K562 (cell line): ENCODE data around the gene SUOX. TPM values are rescaled to one million over a fixed set of nuclear protein-coding genes. Genes with fewer than 3 reads are reported as not detected.

ENCODE experiments used
- ATAC-seq: fragments of 200-7000 bp; cut with Tn5 transposase; 3 replicates; pipeline ENCODE4 v1.9.1; 2020; ENCODE audit warnings: moderate library complexity
- BruUV-seq: library from RNA; stranded (reverse); fragments of 400-500 nt; replicated peaks from 2 replicates; lab custom pipeline; 2021; lab: Mats Ljungman, UMichigan
- CTCF ChIA-PET: fragments of 300-600 bp; formaldehyde crosslinking; extraction: SDS; loops from one replicate; lab custom pipeline; 2021; ENCODE audit warnings: low intra/inter-chr PET ratio; lab: Yijun Ruan, JAX
- POLR2A ChIA-PET: fragments of 300-600, 350-650 bp; sonication (Branson Sonifier 250); formaldehyde crosslinking; extraction: SDS; loops from one replicate; lab custom pipeline; 2021; ENCODE audit warnings: antibody characterized with exemption, inconsistent platforms; lab: Yijun Ruan, JAX
- DNase-seq, 4 experiments: peaks; one replicate each; pipeline versions ENCODE4 v3.0.0 to v3.0.0-alpha.2; 2011 to 2018; ENCODE audit warnings: low spot score in 3 of 4, mixed read lengths in 3 of 4; ENCODE audit errors: extremely low read depth in 1 of 4
- FAIRE-seq: peaks from 2 replicates; lab custom pipeline; 2011; peaks lifted over from hg19 to GRCh38; lab: Jason Lieb, UNC
- H2AFZ ChIP-seq: 2 replicates; pipeline ENCODE4 v1.6.0; 2011; ENCODE audit warnings: low read depth, low read length, control low read depth, inconsistent platforms
- H3K27ac ChIP-seq: fragments of 200-600 bp; 3 replicates; pipeline ENCODE4 v1.8.0; 2011; ENCODE audit warnings: low read depth, mild to moderate bottlenecking, control low read depth, inconsistent platforms, low read length, moderate library complexity, mixed read lengths; ENCODE audit errors: extremely low read depth
- H3K27me3 ChIP-seq, 2 experiments: fragments of 300-600 bp in 1 of 2; 2 replicates in 1 of 2; 3 replicates in 1 of 2; pipeline versions ENCODE4 v1.6.0 to v1.8.0; 2011; ENCODE audit warnings: inconsistent platforms in 2 of 2, low read length in 2 of 2, mild to moderate bottlenecking in 1 of 2, mixed read lengths in 1 of 2, moderate library complexity in 1 of 2; ENCODE audit not compliant: control insufficient read depth in 2 of 2, insufficient read depth in 2 of 2
- H3K36me3 ChIP-seq: fragments of 300-600 bp; 3 replicates; pipeline ENCODE4 v1.8.0; 2011; ENCODE audit warnings: mild to moderate bottlenecking, low read length, inconsistent platforms; ENCODE audit not compliant: control insufficient read depth, insufficient read depth
- H3K4me1 ChIP-seq, 2 experiments: fragments of 200-600 bp in 1 of 2; replicated peaks in 1 of 2; 2 replicates in 1 of 2; 3 replicates in 1 of 2; pipeline versions ENCODE4 v1.5.1 to v1.8.0; 2011; ENCODE audit warnings: inconsistent platforms in 2 of 2, low read length in 2 of 2, mild to moderate bottlenecking in 1 of 2, mixed read lengths in 1 of 2, moderate library complexity in 1 of 2; ENCODE audit not compliant: control insufficient read depth in 2 of 2, insufficient read depth in 2 of 2
- H3K4me2 ChIP-seq: 2 replicates; pipeline ENCODE4 v1.6.1; 2011; ENCODE audit warnings: low read length, control low read depth, inconsistent platforms, mixed read lengths; ENCODE audit not compliant: insufficient read depth
- H3K4me3 ChIP-seq: fragments of 200-600 bp; sonication (generic), shearing (Covaris generic); 2 replicates; pipeline ENCODE4 v1.5.1; 2016; ENCODE audit warnings: control low read depth, inconsistent platforms
- H3K79me2 ChIP-seq: fragments of 200-600 bp; 3 replicates; pipeline ENCODE4 v1.8.0; 2011; ENCODE audit warnings: low read length, inconsistent platforms; ENCODE audit not compliant: control insufficient read depth, insufficient read depth
- H3K9ac ChIP-seq, 2 experiments: 2 replicates each; pipeline versions ENCODE4 v1.6.0 to v1.6.1; 2011; ENCODE audit warnings: low read depth in 2 of 2, low read length in 2 of 2, control low read depth in 1 of 2, inconsistent platforms in 1 of 2, mild to moderate bottlenecking in 1 of 2, mixed read lengths in 1 of 2; ENCODE audit not compliant: insufficient read depth in 1 of 2
- H3K9me1 ChIP-seq: one replicate; pipeline ENCODE4 v1.6.0; 2011; ENCODE audit warnings: inconsistent platforms, mild to moderate bottlenecking, low read length, moderate library complexity; ENCODE audit not compliant: control insufficient read depth, insufficient read depth
- H3K9me3 ChIP-seq: replicated peaks from 2 replicates; pipeline ENCODE4 v1.5.1; 2011; ENCODE audit warnings: low read depth, low read length, inconsistent platforms; ENCODE audit not compliant: control insufficient read depth, insufficient read depth
- H4K20me1 ChIP-seq: replicated peaks from 2 replicates; pipeline ENCODE4 v1.6.1; 2011; ENCODE audit warnings: low read length, inconsistent platforms, mixed read lengths; ENCODE audit not compliant: control insufficient read depth, insufficient read depth
- CAMTA2 ChIP-seq: fragments of 250-450 bp; sonication (Bioruptor Pico); conservative IDR thresholded peaks from 2 replicates; pipeline ENCODE4 v1.5.1; 2022
- DACH1 ChIP-seq: fragments of 450-650 bp; IDR thresholded peaks from 2 replicates; pipeline ENCODE4 v1.6.1; 2018; ENCODE audit not compliant: partially characterized antibody
- ELF2 ChIP-seq: fragments of 250-450 bp; sonication (Bioruptor Pico); IDR thresholded peaks from 2 replicates; pipeline ENCODE4 v1.5.0; 2021; ENCODE audit warnings: mild to moderate bottlenecking
- KLF6 ChIP-seq: fragments of 250-450 bp; sonication (Bioruptor Pico); IDR thresholded peaks from 2 replicates; pipeline ENCODE4 v1.4.0; 2020; ENCODE audit warnings: mild to moderate bottlenecking, moderate library complexity, borderline replicate concordance
- NONO ChIP-seq, 2 experiments: fragments of 200-400 bp in 1 of 2; fragments of 450-650 bp in 1 of 2; formaldehyde crosslinking in 1 of 2; IDR thresholded peaks; 2 replicates each; pipeline ENCODE4 v1.6.1; 2017; ENCODE audit warnings: low read depth in 2 of 2, mild to moderate bottlenecking in 2 of 2, moderate library complexity in 2 of 2, low read length in 1 of 2
- PYGO2 ChIP-seq: fragments of 450-650 bp; IDR thresholded peaks from 2 replicates; pipeline ENCODE4 v1.6.1; 2016; ENCODE audit warnings: mild to moderate bottlenecking, missing genetic modification characterization, moderate library complexity, missing compliant biosample characterization
- TGIF2 ChIP-seq: sonication (generic); formaldehyde crosslinking; IDR thresholded peaks from 2 replicates; pipeline ENCODE4 v1.8.1; 2022; ENCODE audit warnings: mild to moderate bottlenecking, missing genetic modification reagents, moderate library complexity
- TRIM28 ChIP-seq: fragments of 450-650 bp; IDR thresholded peaks from 2 replicates; pipeline ENCODE4 v1.6.1; 2017
- WGBS: fragments of 100-300 bp; shearing (Covaris generic); methylation state at CpG from one replicate; pipeline ENCODE4 v1.1.6; 2016; ENCODE audit warnings: low coverage, mixed read lengths; ENCODE audit not compliant: insufficient coverage; ENCODE audit errors: missing lambda C conversion rate; 5-methylcytosine and 5-hydroxymethylcytosine counted together
- in situ Hi-C: fragments of 300-500 bp; cut with MboI; formaldehyde crosslinking; loops from 4 replicates; pipeline ENCODE4 v1.15.0; 2018; ENCODE audit warnings: inconsistent platforms, mixed read lengths
- intact Hi-C: fragments of 100-400 bp; cut with micrococcal nuclease; formaldehyde crosslinking; loops from 2 replicates; pipeline ENCODE4 v1.14.2; 2022
- polyA plus RNA-seq, 8 experiments: library from polyadenylated mRNA; depleted of rRNA in 4 of 8; stranded (reverse) in 5 of 8; unstranded in 3 of 8; fragments of >200 nt; fragmentation: Nextera tagmentation in 2 of 8; fragmentation: Illumina TruSeq in 1 of 8; extraction: Ambion mirVana in 2 of 8; extraction: Trizol in 1 of 8; gene quantifications; 2 replicates each; pipeline versions ENCODE4 v1.2.1 to v1.2.3, GENCODE V29; 2011 to 2014; ENCODE audit warnings: inconsistent platforms in 1 of 8, missing spikeins in 1 of 8
- total RNA-seq, 7 experiments: library from RNA; depleted of rRNA in 6 of 7; stranded (reverse); fragments of >200 nt in 6 of 7; fragmentation: Illumina TruSeq in 2 of 7; extraction: Trizol in 2 of 7; gene quantifications; 2 replicates each; pipeline versions ENCODE4 v1.2.1 to v1.2.3, GENCODE V29; 2011 to 2021; ENCODE audit warnings: low replicate concordance in 1 of 7
- TF ChIP-seq, protein P1 (sequence below): fragments of 250-450 bp; sonication (Bioruptor Pico); IDR thresholded peaks from 2 replicates; pipeline ENCODE4 v1.4.0; 2020
- TF ChIP-seq, protein P2 (sequence below): sonication (generic); IDR thresholded peaks from 2 replicates; pipeline ENCODE4 v1.6.1; 2016
- TF ChIP-seq, protein P3 (sequence below), 2 experiments: fragments of 450-650 bp; formaldehyde crosslinking in 1 of 2; IDR thresholded peaks; 2 replicates each; pipeline versions ENCODE4 v1.4.0 to v1.6.1; 2014 to 2020; ENCODE audit warnings: mild to moderate bottlenecking in 2 of 2, borderline replicate concordance in 1 of 2, low read depth in 1 of 2

The SUOX gene
- total and polyA plus RNA-seq, 9 of the 15 experiments (the other 6 are each of a cell fraction or from before 2014, with no cell fraction given) = 9.2 to 39.7 (median 25.4) TPM

DNA sequence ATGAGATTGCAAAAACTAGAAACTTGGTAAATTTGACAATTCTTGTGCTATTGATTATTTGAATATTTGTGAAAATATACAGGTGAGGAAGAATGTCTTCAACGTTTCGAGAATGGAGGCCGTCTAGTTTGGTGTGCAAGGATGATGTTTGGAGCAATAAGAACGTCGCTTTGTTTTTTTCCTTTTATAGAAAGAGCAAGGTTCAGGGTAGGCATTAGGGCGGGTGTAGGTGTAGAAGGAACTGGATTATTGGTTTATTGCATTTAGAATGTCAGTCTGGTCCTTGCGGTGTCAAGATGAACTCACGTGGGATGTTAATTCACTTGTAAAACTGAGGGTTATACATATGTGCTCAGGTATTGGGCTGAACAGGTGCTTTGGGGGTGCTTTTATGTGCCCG, 45.8 kb downstream of the SUOX start:
- no TSS peak for BruUV-seq
- ATAC-seq (no peak), FAIRE-seq (no peak), DNase-seq (no peak)
- in situ Hi-C loops (no loop called here), intact Hi-C loops (loop anchor here (5.0 to 10.0 kb wide), 2 partner anchors 182 to 216 kb away; partner anchors contain the start of genes DNAJC14, NABP2 and RNF41)
- H3K27me3 ChIP-seq = no peaks in the 10 kb centered on the region
- ChIA-PET POLR2A (no interaction called here), CTCF (no interaction called here)
- H3K4me3 ChIP-seq = peak overlapping the region; percentile 83
- no peak overlapping the region for H2AFZ ChIP-seq
- peaks cover 43% of the 10 kb centered on the region for H3K36me3 ChIP-seq
- peak overlapping the region; percentile 98; the same call in 2 of the 3 replicates for H3K27ac ChIP-seq
- peak overlapping the region; percentile 96 to 97; a peak in 3 of 4 replicates for H3K9ac ChIP-seq
- WGBS = 3% methylated on average over 9 of the region's 9 CpGs
- H3K9me1 ChIP-seq = no peaks in the 10 kb centered on the region
- H3K79me2 ChIP-seq = peaks cover 27% of the 10 kb centered on the region
- peak overlapping the region; percentile 93 for H3K4me2 ChIP-seq
- no peaks in the 10 kb centered on the region; the same call in 1 of the 2 replicates for H4K20me1 ChIP-seq
- H3K9me3 ChIP-seq = no peaks in the 10 kb centered on the region
- H3K4me1 ChIP-seq = peaks cover 15 to 20% of the 10 kb centered on the region in 2 experiments; a peak in 4 of 5 replicates
- TF ChIP-seq TRIM28 (no peak), ELF2 (no peak), PYGO2 (tag) (no peak), NONO (IDR thresholded peaks at IDR 0.05; ENCODE audit: low read depth in 2 of 2, low read length in 1 of 2) (no peak), TGIF2 (no peak), CAMTA2 (CRISPR knock-in tag) (no peak), DACH1 (no peak), KLF6 (CRISPR knock-in tag) (no peak)
- TF ChIP-seq, protein P1, sequence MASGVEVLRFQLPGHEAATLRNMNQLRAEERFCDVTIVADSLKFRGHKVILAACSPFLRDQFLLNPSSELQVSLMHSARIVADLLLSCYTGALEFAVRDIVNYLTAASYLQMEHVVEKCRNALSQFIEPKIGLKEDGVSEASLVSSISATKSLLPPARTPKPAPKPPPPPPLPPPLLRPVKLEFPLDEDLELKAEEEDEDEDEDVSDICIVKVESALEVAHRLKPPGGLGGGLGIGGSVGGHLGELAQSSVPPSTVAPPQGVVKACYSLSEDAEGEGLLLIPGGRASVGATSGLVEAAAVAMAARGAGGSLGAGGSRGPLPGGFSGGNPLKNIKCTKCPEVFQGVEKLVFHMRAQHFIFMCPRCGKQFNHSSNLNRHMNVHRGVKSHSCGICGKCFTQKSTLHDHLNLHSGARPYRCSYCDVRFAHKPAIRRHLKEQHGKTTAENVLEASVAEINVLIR (CRISPR knock-in tag) = no peak
- TF ChIP-seq, protein P2, sequence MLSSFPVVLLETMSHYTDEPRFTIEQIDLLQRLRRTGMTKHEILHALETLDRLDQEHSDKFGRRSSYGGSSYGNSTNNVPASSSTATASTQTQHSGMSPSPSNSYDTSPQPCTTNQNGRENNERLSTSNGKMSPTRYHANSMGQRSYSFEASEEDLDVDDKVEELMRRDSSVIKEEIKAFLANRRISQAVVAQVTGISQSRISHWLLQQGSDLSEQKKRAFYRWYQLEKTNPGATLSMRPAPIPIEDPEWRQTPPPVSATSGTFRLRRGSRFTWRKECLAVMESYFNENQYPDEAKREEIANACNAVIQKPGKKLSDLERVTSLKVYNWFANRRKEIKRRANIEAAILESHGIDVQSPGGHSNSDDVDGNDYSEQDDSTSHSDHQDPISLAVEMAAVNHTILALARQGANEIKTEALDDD = no peak
- TF ChIP-seq, protein P3, sequence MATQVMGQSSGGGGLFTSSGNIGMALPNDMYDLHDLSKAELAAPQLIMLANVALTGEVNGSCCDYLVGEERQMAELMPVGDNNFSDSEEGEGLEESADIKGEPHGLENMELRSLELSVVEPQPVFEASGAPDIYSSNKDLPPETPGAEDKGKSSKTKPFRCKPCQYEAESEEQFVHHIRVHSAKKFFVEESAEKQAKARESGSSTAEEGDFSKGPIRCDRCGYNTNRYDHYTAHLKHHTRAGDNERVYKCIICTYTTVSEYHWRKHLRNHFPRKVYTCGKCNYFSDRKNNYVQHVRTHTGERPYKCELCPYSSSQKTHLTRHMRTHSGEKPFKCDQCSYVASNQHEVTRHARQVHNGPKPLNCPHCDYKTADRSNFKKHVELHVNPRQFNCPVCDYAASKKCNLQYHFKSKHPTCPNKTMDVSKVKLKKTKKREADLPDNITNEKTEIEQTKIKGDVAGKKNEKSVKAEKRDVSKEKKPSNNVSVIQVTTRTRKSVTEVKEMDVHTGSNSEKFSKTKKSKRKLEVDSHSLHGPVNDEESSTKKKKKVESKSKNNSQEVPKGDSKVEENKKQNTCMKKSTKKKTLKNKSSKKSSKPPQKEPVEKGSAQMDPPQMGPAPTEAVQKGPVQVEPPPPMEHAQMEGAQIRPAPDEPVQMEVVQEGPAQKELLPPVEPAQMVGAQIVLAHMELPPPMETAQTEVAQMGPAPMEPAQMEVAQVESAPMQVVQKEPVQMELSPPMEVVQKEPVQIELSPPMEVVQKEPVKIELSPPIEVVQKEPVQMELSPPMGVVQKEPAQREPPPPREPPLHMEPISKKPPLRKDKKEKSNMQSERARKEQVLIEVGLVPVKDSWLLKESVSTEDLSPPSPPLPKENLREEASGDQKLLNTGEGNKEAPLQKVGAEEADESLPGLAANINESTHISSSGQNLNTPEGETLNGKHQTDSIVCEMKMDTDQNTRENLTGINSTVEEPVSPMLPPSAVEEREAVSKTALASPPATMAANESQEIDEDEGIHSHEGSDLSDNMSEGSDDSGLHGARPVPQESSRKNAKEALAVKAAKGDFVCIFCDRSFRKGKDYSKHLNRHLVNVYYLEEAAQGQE (IDR thresholded peaks at IDR 0.05; ENCODE audit: borderline replicate concordance) = no peak
- TF ChIP-seq, protein P3 (CRISPR knock-in tag; IDR thresholded peaks at IDR 0.05; ENCODE audit: low read depth) = no peak
